RKO (cell line): Measurements from ENCODE around the gene ANKRD33B.
"Not testable (repeated sequence)": the region's sequence is repeated elsewhere in the genome, so short reads cannot be mapped to it uniquely, and the experiment has no call there.

ENCODE experiments used
- DNase-seq: peaks from one replicate; pipeline ENCODE4 v3.0.0-alpha.2; 2016; ENCODE audit warnings: low spot score

Gene ANKRD33B

DNA sequence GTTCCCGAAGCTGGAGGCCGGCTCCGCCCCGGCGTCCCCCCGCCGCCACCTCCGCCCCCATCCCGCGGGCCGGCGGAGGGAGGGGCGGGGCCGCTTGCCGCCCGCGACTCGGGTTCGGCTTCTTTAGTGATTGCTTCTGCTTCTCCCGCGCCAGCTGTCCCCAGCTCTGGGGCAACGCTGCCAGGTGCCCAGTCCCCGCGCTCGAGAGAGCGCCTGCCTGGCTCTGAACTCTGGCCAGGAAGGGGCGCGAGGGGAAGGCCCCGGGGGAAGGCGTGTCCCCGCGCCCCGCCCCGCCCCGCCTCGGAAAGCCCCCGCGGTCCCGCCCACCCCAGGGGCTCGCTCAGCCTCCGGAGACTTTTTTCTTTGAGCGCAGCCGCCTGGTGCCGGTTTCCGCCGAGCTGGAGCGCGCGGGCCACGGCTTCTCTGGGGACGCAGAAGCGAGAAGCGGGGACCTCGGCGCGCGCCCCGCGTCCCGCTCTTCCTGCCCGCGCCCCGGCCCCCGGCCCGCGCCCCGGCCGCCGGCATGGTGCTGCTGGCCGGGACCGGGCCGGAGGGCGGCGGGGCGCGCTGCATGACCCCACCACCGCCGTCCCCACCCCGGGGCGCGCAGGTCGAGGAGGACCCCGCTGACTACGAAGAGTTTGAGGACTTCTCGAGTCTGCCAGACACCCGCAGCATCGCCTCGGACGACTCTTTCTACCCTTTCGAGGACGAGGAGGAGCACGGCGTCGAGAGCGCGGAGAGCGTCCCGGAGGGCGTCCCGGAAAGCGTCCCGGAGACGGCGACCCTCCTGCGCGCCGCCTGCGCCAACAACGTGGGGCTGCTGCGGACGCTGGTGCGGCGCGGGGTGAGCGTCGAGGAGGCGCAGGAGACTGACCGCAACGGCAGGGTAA lies at the start of gene ANKRD33B:
ANKRD33B (plus strand) TSS at position 126 of the 893 bp plus-strand sequence; CDS start at position 524, 398 bp downstream.
- peak; percentile 78 for DNase-seq

DNA sequence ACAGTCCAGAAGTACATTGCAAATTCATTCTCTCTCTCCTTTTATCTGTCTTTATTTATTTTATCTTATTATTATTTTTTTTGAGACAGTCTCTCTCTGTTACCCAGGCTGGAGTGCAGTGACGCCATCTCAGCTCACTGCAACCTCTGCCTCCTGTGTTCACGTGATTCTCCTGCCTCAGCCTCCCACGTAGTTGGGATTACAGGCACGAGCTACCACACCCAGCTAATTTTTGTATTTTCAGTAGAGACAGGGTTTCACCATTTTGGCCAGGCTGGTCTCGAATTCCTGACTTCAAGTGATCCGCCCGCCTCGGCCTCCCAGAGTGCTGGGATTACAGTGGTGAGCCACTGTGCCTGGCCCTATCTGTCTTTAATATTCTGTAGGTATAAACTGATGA lies 49.3 kb upstream of the ANKRD33B start:
- not testable (repeated sequence) for DNase-seq

DNA sequence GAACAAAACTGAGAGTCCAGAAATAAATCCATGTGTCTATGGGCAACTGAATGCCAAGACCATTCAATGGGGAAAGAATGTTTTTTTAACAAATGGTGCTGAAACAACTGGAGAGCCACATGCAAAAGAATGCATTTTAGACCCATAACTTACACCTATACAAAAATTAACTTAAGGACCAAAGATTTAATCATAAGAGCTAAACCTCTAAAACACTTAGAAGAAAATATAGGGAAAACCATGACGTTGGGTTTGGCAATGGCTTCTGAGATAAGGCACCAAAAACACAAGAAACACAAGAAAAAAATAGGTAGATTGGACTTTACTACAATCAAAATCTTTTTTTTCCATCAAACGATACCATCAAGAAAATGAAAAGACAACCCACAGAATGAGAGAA lies 48.4 kb upstream of the ANKRD33B start:
- DNase-seq: no peak

GRCh38 chr5:10518347-10518746 lies 45.5 kb upstream of the ANKRD33B start:
- DNase-seq: no peak

- DNase-seq: no peak
Measured at GRCh38 chr5:10519729-10520128, 44.1 kb upstream of the ANKRD33B start.

DNA sequence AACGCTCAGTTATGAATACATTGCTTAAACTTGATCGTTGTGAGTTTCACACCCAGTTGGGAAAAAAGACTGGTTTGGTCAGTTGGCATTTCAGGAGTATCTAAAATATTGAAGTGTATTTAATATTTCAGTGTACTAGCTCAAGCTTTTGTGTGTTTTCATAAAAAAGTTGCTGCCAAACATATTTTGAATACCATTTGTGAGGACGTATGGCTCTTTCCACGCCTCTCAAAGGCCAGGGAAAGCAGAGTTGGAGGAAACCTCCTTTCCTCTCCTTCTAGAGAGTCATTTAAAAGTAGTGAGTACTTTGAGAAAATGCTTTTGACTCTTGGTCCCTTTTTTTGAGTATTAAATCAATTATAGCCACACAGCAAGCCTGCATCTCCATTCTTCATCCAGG lies 43.2 kb upstream of the ANKRD33B start:
- DNase-seq: no peak

DNA sequence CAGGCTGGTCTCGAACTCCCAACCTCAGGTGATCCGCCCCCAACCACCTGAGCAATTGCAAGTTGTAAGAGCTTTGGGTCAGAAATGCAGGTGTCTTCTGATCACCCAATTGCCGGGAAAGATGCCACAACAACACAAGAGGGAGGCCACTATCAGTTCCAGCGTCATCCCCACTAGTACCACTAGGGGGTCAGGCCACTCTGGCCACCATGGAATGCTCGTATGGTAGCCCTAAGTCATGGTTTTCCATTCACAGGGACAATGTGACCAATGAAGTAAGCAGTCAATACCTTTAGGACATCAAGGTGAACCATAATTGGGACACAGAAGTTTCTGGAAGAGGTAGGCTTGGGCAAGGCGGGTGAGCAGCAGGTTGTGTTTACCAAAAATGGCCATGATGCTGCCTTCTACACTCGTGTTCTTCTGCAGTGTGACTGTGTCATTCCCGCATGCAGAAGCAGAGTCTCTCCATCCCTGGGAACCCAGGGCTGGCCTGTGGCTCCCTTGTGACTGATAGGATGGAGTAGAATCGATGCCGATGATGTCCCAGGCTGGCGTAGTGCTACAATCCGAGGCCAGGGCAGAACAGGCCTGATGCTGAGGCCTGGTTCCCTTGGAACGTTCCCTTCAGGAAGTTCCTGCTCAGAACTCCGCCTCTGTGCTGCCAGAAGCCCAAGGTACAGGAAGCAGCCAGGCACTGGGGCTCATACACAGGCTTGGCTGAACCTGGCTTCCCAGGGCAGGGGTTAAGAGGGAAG lies 42.2 kb upstream of the ANKRD33B start:
- no peak for DNase-seq

GRCh38 chr5:10522224-10522611 lies 41.7 kb upstream of the ANKRD33B start:
- DNase-seq: no peak

GRCh38 chr5:10524376-10525123 lies 39.3 kb upstream of the ANKRD33B start:
- DNase-seq: no peak

- DNase-seq: no peak
Measured at GRCh38 chr5:10525124-10525495, 38.8 kb upstream of the ANKRD33B start.

DNA sequence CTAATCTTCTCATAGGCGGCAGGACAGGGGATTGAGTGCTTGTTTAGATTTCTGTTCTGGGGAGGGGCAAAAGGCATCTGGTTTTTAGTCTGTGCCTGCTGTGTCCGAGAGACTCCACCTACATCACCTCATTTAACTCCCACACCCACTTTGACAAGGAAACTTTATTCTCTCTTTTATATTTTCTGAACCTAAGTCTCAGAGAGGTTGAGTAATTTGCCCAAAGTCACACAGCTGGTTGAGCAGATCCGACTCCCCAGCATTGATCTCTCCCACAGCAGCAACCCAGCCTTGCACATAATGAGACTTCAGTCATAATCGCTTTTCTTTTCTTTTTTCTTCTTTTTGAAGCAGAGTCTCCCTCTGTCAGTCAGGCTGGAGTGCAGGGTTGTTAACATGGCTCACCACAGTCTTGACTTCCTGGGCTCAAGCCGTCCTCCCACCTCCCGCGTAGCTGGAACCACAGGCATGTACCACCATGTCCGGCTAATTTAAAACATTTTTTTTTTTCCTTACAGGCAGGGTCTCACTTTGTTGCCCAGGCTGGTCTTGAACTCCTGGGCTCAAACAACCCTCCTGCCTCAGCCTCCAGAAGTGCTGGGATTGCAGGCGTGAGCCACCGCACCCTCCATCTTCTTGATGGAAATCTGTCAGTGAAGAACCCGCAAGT lies 36.5 kb upstream of the ANKRD33B start:
- DNase-seq: no peak

GRCh38 chr5:10528056-10528816 lies 35.6 kb upstream of the ANKRD33B start:
- no peak for DNase-seq

GRCh38 chr5:10528827-10529226 lies 35.0 kb upstream of the ANKRD33B start:
- DNase-seq: no peak

GRCh38 chr5:10530601-10531320 lies 33.1 kb upstream of the ANKRD33B start:
- no peak for DNase-seq

DNA sequence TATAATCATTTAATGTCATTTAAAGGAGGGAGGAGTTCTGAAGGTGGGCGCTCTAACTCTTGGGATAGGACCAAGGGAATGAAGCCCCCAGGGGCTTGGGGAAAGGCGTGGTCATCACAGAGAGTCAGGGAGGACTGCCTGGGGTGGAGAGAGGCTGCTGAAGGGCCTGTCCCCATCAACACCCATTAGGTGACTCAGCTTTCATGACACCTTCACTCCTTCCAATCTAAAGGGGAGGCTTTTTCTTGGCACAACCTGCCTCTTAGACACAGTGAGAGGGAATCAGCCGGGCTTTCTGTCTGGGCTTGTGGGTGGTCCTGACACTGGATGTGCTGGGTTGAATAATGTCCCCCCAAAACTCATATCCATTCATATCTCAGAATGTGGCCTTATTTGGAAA lies 31.4 kb upstream of the ANKRD33B start:
- DNase-seq: no peak

DNA sequence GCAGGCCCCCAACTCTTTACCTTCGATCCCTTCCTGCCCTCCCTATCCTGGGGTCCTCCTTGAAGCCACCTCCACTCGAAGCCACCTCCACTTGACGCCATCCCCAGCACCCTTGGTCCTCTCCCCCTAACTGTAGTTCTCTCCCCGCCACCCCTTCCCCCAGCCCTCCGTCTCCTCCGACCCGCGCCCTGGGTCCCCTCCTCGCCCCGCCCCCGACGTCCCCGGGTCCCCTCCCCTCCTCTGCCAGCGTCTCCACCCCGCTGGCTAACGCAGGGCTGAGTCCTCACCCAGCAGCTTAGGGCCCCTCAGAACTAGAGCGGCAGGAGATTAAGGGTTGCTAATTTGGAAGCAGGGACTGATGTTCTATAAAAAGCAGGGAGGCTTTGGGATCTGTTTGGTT lies 30.6 kb upstream of the ANKRD33B start:
- DNase-seq: no peak

DNA sequence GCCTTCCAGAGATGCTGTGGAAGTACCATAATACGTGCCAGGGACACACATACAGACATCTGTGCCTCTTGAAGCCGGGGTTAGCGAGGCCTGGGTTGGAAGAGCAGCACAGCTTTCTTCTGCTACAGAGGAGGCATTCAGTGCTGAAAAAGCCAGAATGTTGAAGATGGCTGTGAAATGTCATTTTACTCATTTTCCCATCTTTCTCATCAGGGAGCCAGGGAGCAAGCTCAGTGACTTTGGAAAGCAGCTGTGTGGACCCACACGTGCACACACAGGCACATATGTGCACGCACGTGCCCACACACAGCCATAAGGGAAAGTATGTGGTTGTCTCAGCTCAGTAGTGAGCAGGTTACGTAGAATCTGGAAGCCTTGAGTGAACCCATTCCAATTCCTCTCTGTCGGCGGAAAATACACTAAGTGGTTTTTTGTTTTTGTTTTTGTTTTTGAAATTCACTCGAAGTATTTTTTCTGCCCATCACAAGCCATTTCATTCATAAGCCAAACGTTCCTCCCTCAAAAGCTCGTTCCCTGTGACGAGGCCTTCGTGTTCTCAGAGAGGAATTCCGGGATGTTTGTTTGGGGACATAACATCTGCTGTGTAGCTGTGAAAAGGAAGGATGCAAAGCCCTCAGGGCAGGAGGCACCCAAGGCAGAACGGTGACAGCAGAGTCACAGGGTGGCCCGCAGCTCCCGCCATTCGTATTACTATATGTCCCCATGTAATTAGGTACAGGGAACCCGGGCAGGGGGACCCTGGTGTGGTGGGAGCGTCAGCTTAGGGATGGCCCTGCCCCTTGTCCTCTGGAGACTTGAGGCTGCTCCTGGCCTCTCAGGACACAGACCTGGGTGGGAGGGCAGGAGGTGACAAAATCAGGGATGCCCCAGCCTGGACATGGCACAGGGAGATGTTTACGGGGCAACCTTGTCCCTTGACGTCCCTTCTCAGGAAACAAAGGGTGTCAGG lies 29.0 kb upstream of the ANKRD33B start:
- no peak for DNase-seq

DNA sequence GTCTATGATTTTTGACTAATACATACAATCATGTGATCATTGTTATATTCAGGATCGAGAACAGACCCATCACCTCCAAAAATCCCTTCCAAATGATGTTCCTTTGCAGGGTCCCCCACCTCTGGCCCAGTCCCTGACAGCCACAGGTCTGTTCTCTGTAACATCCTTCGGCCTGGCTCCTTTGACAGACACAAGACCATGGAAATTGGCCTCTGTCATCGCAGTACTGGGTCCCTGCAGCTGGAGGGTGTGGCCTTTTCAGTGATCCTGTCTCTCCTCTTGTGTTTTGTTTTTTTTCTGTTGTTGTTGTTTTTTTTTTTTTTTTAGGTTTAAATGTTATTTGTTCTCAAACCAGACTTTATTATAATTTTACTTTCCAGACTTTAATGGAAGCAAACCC lies 27.4 kb upstream of the ANKRD33B start:
- DNase-seq: no peak

- DNase-seq: no peak
Measured at GRCh38 chr5:10536931-10537579, 26.8 kb upstream of the ANKRD33B start.
